ENCODE results near the gene OR4S2.

DNA sequence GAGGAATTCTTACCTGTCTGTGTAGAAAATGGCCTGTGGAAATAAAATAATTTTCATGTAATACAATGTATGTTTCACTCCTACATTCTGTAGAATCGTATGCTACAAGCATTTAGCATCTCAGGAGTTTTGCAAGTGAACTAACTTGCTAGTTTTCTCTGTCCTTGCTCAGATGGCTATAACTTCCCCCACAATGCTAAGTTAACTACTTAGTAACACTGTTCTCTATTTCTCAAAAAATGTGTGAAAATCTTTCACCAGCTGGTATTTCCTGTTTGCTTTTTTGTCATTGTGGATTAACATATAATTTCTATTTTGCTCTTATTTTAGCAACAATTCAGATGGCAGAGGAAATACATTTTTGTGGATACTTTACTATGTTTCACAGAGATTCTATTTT lies 4.4 kb downstream of the OR4S2 start:
- TF ChIP-seq POLR2AphosphoS5 (IDR thresholded peaks at IDR 0.05; ENCODE audit: insufficient read depth, low read depth, low read length) (no peak), POLR2A (IDR thresholded peaks at IDR 0.05; ENCODE audit: low read depth, low read length) (no peak), EZH2 (IDR thresholded peaks at IDR 0.05; ENCODE audit: borderline replicate concordance, low read depth, low read length, severe bottlenecking) (no peak), GATA2 (IDR thresholded peaks at IDR 0.05; ENCODE audit: insufficient read depth, insufficient read length, low read depth, low read length) (no peak), FOS (IDR thresholded peaks at IDR 0.05; ENCODE audit: borderline replicate concordance, insufficient read depth, low read length) (no peak)
- TF ChIP-seq, protein P1, sequence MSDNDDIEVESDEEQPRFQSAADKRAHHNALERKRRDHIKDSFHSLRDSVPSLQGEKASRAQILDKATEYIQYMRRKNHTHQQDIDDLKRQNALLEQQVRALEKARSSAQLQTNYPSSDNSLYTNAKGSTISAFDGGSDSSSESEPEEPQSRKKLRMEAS (IDR thresholded peaks at IDR 0.05; ENCODE audit: insufficient read depth, insufficient read length): no peak
- TF ChIP-seq, protein P2, sequence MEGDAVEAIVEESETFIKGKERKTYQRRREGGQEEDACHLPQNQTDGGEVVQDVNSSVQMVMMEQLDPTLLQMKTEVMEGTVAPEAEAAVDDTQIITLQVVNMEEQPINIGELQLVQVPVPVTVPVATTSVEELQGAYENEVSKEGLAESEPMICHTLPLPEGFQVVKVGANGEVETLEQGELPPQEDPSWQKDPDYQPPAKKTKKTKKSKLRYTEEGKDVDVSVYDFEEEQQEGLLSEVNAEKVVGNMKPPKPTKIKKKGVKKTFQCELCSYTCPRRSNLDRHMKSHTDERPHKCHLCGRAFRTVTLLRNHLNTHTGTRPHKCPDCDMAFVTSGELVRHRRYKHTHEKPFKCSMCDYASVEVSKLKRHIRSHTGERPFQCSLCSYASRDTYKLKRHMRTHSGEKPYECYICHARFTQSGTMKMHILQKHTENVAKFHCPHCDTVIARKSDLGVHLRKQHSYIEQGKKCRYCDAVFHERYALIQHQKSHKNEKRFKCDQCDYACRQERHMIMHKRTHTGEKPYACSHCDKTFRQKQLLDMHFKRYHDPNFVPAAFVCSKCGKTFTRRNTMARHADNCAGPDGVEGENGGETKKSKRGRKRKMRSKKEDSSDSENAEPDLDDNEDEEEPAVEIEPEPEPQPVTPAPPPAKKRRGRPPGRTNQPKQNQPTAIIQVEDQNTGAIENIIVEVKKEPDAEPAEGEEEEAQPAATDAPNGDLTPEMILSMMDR (IDR thresholded peaks at IDR 0.05; ENCODE audit: extremely low read depth in 1 of 2, insufficient read depth in 1 of 2, low read depth in 1 of 2, low read length in 2 of 2): no peak

Measured in endothelial cell of umbilical vein (primary cell).